ENCODE data around the gene CHADL. TPM values are rescaled to one million over a fixed set of nuclear protein-coding genes. Genes with fewer than 3 reads are reported as not detected.

CHADL gene
- total and polyA plus RNA-seq, 2 experiments from 2014 or later, result 1.6 TPM; not detected in 1

- H3K36me3 ChIP-seq (ENCODE audit: insufficient read depth), result peaks cover 68% of the 10 kb centered on the region
Measured at GRCh38 chr22:41262250-41262765, 21.6 kb upstream of the CHADL start.

More at GRCh38 chr22:41262250-41262765, 21.6 kb upstream of the CHADL start:
- Mint-ChIP-seq H3K27ac (no peak overlapping the region), H3K27me3 (ENCODE audit: insufficient read depth, low read depth, poor library complexity) (peaks cover 9% of the 10 kb centered on the region), H3K36me3 (ENCODE audit: low read depth) (peaks cover 94% of the 10 kb centered on the region), H3K4me1 (peaks cover 4% of the 10 kb centered on the region), H3K9me3 (no peaks in the 10 kb centered on the region), H3K4me3 (no peak overlapping the region)
- TF ChIP-seq STAT1 (IDR thresholded peaks at IDR 0.05; ENCODE audit: unreplicated experiment), result no peak
- no peak for TF ChIP-seq JUNB (IDR thresholded peaks at IDR 0.05; ENCODE audit: unreplicated experiment)
- TF ChIP-seq, protein P1, sequence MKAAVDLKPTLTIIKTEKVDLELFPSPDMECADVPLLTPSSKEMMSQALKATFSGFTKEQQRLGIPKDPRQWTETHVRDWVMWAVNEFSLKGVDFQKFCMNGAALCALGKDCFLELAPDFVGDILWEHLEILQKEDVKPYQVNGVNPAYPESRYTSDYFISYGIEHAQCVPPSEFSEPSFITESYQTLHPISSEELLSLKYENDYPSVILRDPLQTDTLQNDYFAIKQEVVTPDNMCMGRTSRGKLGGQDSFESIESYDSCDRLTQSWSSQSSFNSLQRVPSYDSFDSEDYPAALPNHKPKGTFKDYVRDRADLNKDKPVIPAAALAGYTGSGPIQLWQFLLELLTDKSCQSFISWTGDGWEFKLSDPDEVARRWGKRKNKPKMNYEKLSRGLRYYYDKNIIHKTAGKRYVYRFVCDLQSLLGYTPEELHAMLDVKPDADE (IDR thresholded peaks at IDR 0.05), result no peak
- no peak for TF ChIP-seq POLR2AphosphoS5 (IDR thresholded peaks at IDR 0.05; ENCODE audit: low read depth)
- no peak for TF ChIP-seq ZNF462 (CRISPR knock-in tag; IDR thresholded peaks at IDR 0.05)
- Histone ChIP-seq H4K20me1 (replicated peaks; ENCODE audit: insufficient read depth) (peaks cover 25% of the 10 kb centered on the region), H3F3A (replicated peaks; ENCODE audit: low read depth) (peaks cover 5% of the 10 kb centered on the region; the same call in 1 of the 2 replicates), H3K27me3 (ENCODE audit: insufficient read depth) (no peaks in the 10 kb centered on the region), H3K27ac (ENCODE audit: low read depth) (no peak overlapping the region), H2AFZ (no peak overlapping the region), H3K79me2 (replicated peaks; ENCODE audit: insufficient read depth) (no peaks in the 10 kb centered on the region), H3K4me3 (no peak overlapping the region), H3K4me1 (ENCODE audit: insufficient read depth) (no peaks in the 10 kb centered on the region), H3K4me2 (no peak overlapping the region), H3K9me2 (ENCODE audit: insufficient read depth) (no peaks in the 10 kb centered on the region)
- DNase-seq (ENCODE audit: low spot score) (no peak), ATAC-seq (no peak)
